Endothelial cell (in vitro differentiated cells): ENCODE results near the gene ZNF248. TPM values are rescaled to one million over a fixed set of nuclear protein-coding genes. Genes with fewer than 3 reads are reported as not detected.

ENCODE experiments used
- DNase-seq: peaks from one replicate; pipeline ENCODE4 v3.0.0; 2021; ENCODE audit warnings: low spot score
- H3K27ac Mint-ChIP-seq: one replicate; pipeline ENCODE4 v1.8.0; 2021; ENCODE audit warnings: mixed read lengths, inconsistent platforms; ENCODE audit not compliant: unreplicated experiment
- H3K27me3 Mint-ChIP-seq: one replicate; pipeline ENCODE4 v1.8.0; 2021; ENCODE audit warnings: mild to moderate bottlenecking, moderate library complexity, mixed read lengths, inconsistent platforms; ENCODE audit not compliant: unreplicated experiment
- H3K36me3 Mint-ChIP-seq: one replicate; pipeline ENCODE4 v1.8.0; 2021; ENCODE audit warnings: mild to moderate bottlenecking, low read depth, mixed read lengths, inconsistent platforms; ENCODE audit not compliant: unreplicated experiment
- H3K4me1 Mint-ChIP-seq: one replicate; pipeline ENCODE4 v1.8.0; 2021; ENCODE audit warnings: mild to moderate bottlenecking, mixed read lengths, inconsistent platforms; ENCODE audit not compliant: unreplicated experiment
- H3K4me3 Mint-ChIP-seq: one replicate; pipeline ENCODE4 v1.8.0; 2021; ENCODE audit warnings: mild to moderate bottlenecking, mixed read lengths, inconsistent platforms; ENCODE audit not compliant: unreplicated experiment
- H3K9me3 Mint-ChIP-seq: one replicate; pipeline ENCODE4 v1.8.0; 2021; ENCODE audit warnings: mixed read lengths, inconsistent platforms; ENCODE audit not compliant: unreplicated experiment
- CTCF ChIP-seq: fragments of 200-600 bp; sonication (generic); IDR thresholded peaks from one replicate; pipeline ENCODE4 v1.5.0; 2021; ENCODE audit warnings: antibody characterized with exemption; ENCODE audit not compliant: unreplicated experiment
- total RNA-seq: library from RNA; stranded (reverse); fragmentation: NEBNext Ultra II Directional; extraction: Animal tissue kit (Norgen Biotek cat#: 25700); gene quantifications from one replicate; pipeline ENCODE4 v1.2.1, GENCODE V29; 2021; ENCODE audit not compliant: unreplicated experiment

Gene ZNF248
- total RNA-seq, 1 donor from 2014 or later: 6.3 TPM

- H3K27me3 Mint-ChIP-seq: peaks cover 3% of the 10 kb centered on the region
- no peak for TF ChIP-seq CTCF
- H3K27ac Mint-ChIP-seq: no peak overlapping the region
- H3K9me3 Mint-ChIP-seq: peaks cover 41% of the 10 kb centered on the region
- no peak overlapping the region for H3K4me3 Mint-ChIP-seq
- H3K4me1 Mint-ChIP-seq: no peaks in the 10 kb centered on the region
- H3K36me3 Mint-ChIP-seq: peaks cover 7% of the 10 kb centered on the region
- no peak for DNase-seq
Observed at GRCh38 chr10:37754538-37755323, 102.7 kb downstream of the ZNF248 start.

GRCh38 chr10:37752334-37752875 lies 105.0 kb downstream of the ZNF248 start:
- Mint-ChIP-seq H3K27me3 (peaks cover 4% of the 10 kb centered on the region), H3K4me1 (no peaks in the 10 kb centered on the region), H3K27ac (no peak overlapping the region), H3K9me3 (peaks cover 38% of the 10 kb centered on the region), H3K4me3 (no peak overlapping the region), H3K36me3 (peaks cover 9% of the 10 kb centered on the region)
- DNase-seq: no peak
- TF ChIP-seq CTCF: no peak

- Mint-ChIP-seq H3K9me3 (peaks cover 32% of the 10 kb centered on the region), H3K27ac (no peak overlapping the region), H3K4me3 (no peak overlapping the region), H3K4me1 (no peaks in the 10 kb centered on the region), H3K36me3 (peaks cover 5% of the 10 kb centered on the region), H3K27me3 (peaks cover 4% of the 10 kb centered on the region)
- TF ChIP-seq CTCF: no peak
- no peak for DNase-seq
Observed at GRCh38 chr10:37748170-37748569, 109.2 kb downstream of the ZNF248 start.

- Mint-ChIP-seq H3K36me3 (peaks cover 5% of the 10 kb centered on the region), H3K9me3 (peaks cover 32% of the 10 kb centered on the region), H3K27ac (no peak overlapping the region), H3K4me1 (no peaks in the 10 kb centered on the region), H3K4me3 (peak overlapping the region; percentile 3), H3K27me3 (peaks cover 4% of the 10 kb centered on the region)
- no peak for DNase-seq
- TF ChIP-seq CTCF: no peak
Observed at GRCh38 chr10:37747081-37747480, 110.3 kb downstream of the ZNF248 start.

- peaks cover 7% of the 10 kb centered on the region for H3K36me3 Mint-ChIP-seq
- H3K27me3 Mint-ChIP-seq: peaks cover 14% of the 10 kb centered on the region
- no peak overlapping the region for H3K4me3 Mint-ChIP-seq
- H3K4me1 Mint-ChIP-seq: no peaks in the 10 kb centered on the region
- DNase-seq: no peak
- TF ChIP-seq CTCF: no peak
- H3K9me3 Mint-ChIP-seq: peaks cover 21% of the 10 kb centered on the region
- no peak overlapping the region for H3K27ac Mint-ChIP-seq
Observed at GRCh38 chr10:37741831-37742230, 115.6 kb downstream of the ZNF248 start.
